HepG2 (cell line): ENCODE measurements around the gene METTL13. TPM values are rescaled to one million over a fixed set of nuclear protein-coding genes. Genes with fewer than 3 reads are reported as not detected.

Source experiments
- ARNT ChIP-seq: fragments of 450-650 bp; IDR thresholded peaks from 2 replicates; pipeline ENCODE4 v1.6.1; 2017
- CREB1 ChIP-seq, 2 experiments: fragments of 450-650 bp in 1 of 2; IDR thresholded peaks; 2 replicates each; pipeline ENCODE4 v1.6.1; 2016 to 2017; ENCODE audit warnings: control low read depth in 1 of 2, mild to moderate bottlenecking in 1 of 2, missing compliant biosample characterization in 1 of 2, missing genetic modification characterization in 1 of 2
- FOSL2 ChIP-seq: sonication (generic); formaldehyde crosslinking; IDR thresholded peaks from 2 replicates; pipeline ENCODE4 v1.4.0; 2020; ENCODE audit warnings: missing genetic modification reagents
- HOXA3 ChIP-seq: sonication (generic); formaldehyde crosslinking; IDR thresholded peaks from 2 replicates; pipeline ENCODE4 v1.5.0; 2020; ENCODE audit warnings: missing genetic modification reagents
- KDM3A ChIP-seq: IDR thresholded peaks from 2 replicates; pipeline ENCODE4 v1.6.1; 2018; ENCODE audit warnings: low read depth, missing compliant biosample characterization
- MED13 ChIP-seq: sonication (generic); formaldehyde crosslinking; IDR thresholded peaks from 2 replicates; pipeline ENCODE4 v1.5.0; 2020; ENCODE audit warnings: missing genetic modification reagents
- MIER2 ChIP-seq: IDR thresholded peaks from 2 replicates; pipeline ENCODE4 v1.6.1; 2016; ENCODE audit warnings: missing biosample characterization, missing genetic modification reagents
- MLLT10 ChIP-seq: sonication (generic); formaldehyde crosslinking; IDR thresholded peaks from 2 replicates; pipeline ENCODE4 v1.4.0; 2020; ENCODE audit warnings: missing genetic modification reagents
- NFYC ChIP-seq: IDR thresholded peaks from 2 replicates; pipeline ENCODE4 v1.6.1; 2016; ENCODE audit warnings: missing genetic modification reagents, missing compliant biosample characterization
- RFX3 ChIP-seq: IDR thresholded peaks from 2 replicates; pipeline ENCODE4 v1.6.1; 2016; ENCODE audit warnings: missing biosample characterization, missing genetic modification reagents
- SSRP1 ChIP-seq: IDR thresholded peaks from 2 replicates; pipeline ENCODE4 v1.6.1; 2016; ENCODE audit warnings: control low read depth
- STAG1 ChIP-seq: sonication (generic); formaldehyde crosslinking; IDR thresholded peaks from 2 replicates; pipeline ENCODE4 v1.4.0; 2020; ENCODE audit warnings: missing genetic modification reagents
- TAF15 ChIP-seq: fragments of 200-400 bp; formaldehyde crosslinking; IDR thresholded peaks from one replicate; pipeline ENCODE4 v1.6.1; 2018; ENCODE audit warnings: mild to moderate bottlenecking, low read depth, low read length; ENCODE audit not compliant: poor library complexity, severe bottlenecking
- THAP8 ChIP-seq: sonication (generic); formaldehyde crosslinking; IDR thresholded peaks from 2 replicates; pipeline ENCODE4 v1.5.1; 2020; ENCODE audit warnings: missing genetic modification reagents, mild to moderate bottlenecking, borderline replicate concordance
- TOE1 ChIP-seq: sonication (generic); formaldehyde crosslinking; IDR thresholded peaks from 2 replicates; pipeline ENCODE4 v1.4.0; 2020; ENCODE audit warnings: mild to moderate bottlenecking, missing genetic modification reagents
- TP53 ChIP-seq: sonication (generic); formaldehyde crosslinking; conservative IDR thresholded peaks from 2 replicates; pipeline ENCODE4 v1.4.0; 2020; ENCODE audit warnings: missing genetic modification reagents
- UBTF ChIP-seq: sonication (generic); formaldehyde crosslinking; IDR thresholded peaks from 2 replicates; pipeline ENCODE4 v1.4.0; 2020; ENCODE audit warnings: mild to moderate bottlenecking, missing genetic modification reagents
- ZBTB25 ChIP-seq: IDR thresholded peaks from 2 replicates; pipeline ENCODE4 v1.6.1; 2018; ENCODE audit warnings: missing genetic modification reagents
- ZBTB7A ChIP-seq: sonication (generic); formaldehyde crosslinking; IDR thresholded peaks from 2 replicates; pipeline ENCODE4 v1.8.0; 2022; ENCODE audit warnings: mild to moderate bottlenecking, missing genetic modification reagents
- ZKSCAN8 ChIP-seq: IDR thresholded peaks from 2 replicates; pipeline ENCODE4 v1.6.1; 2016; ENCODE audit warnings: borderline replicate concordance, missing genetic modification reagents, missing compliant biosample characterization
- ZNF251 ChIP-seq: sonication (generic); formaldehyde crosslinking; IDR thresholded peaks from 2 replicates; pipeline ENCODE4 v1.9.0; 2021; ENCODE audit warnings: mild to moderate bottlenecking, missing genetic modification reagents
- ZNF446 ChIP-seq: sonication (generic); formaldehyde crosslinking; IDR thresholded peaks from 2 replicates; pipeline ENCODE4 v1.5.0; 2020; ENCODE audit warnings: mild to moderate bottlenecking, missing genetic modification reagents
- ZNF589 ChIP-seq: sonication (generic); formaldehyde crosslinking; conservative IDR thresholded peaks from 2 replicates; pipeline ENCODE4 v1.8.0; 2022; ENCODE audit warnings: mild to moderate bottlenecking, moderate library complexity, missing genetic modification reagents
- ZNF616 ChIP-seq: sonication (generic); formaldehyde crosslinking; IDR thresholded peaks from 2 replicates; pipeline ENCODE4 v1.5.0; 2020; ENCODE audit warnings: low read depth, mild to moderate bottlenecking, missing genetic modification reagents
- ZSCAN25 ChIP-seq: sonication (generic); formaldehyde crosslinking; IDR thresholded peaks from 2 replicates; pipeline ENCODE4 v1.8.0; 2022; ENCODE audit warnings: mild to moderate bottlenecking, missing genetic modification reagents
- polyA plus RNA-seq, 8 experiments: library from polyadenylated mRNA; depleted of rRNA in 3 of 8; stranded (reverse) in 7 of 8; unstranded in 1 of 8; fragments of >200 nt; fragmentation: Illumina TruSeq in 4 of 8; extraction: Trizol in 4 of 8; gene quantifications; 2 replicates each; pipeline versions ENCODE4 v1.2.1 to v1.2.3, GENCODE V29; 2011 to 2016; ENCODE audit warnings: low read depth in 4 of 8, missing spikeins in 1 of 8, mixed read lengths in 1 of 8; ENCODE audit not compliant: insufficient read depth in 1 of 8
- total RNA-seq, 5 experiments: library from RNA; depleted of rRNA; stranded (reverse); fragments of >200 nt; fragmentation: Illumina TruSeq; extraction: Trizol; gene quantifications; 2 replicates each; pipeline ENCODE4 v1.2.3, GENCODE V29; 2016; ENCODE audit warnings: low read depth in 1 of 5

METTL13 gene
- total and polyA plus RNA-seq, 2 of the 13 experiments (the other 11 are each of a cell fraction or from before 2014, with no cell fraction given): 18.6 to 22.8 TPM

- no peak for TF ChIP-seq MED13
- no peak for TF ChIP-seq STAG1 (CRISPR knock-in tag)
- TF ChIP-seq KDM3A (CRISPR knock-in tag): peak; percentile 67; the same call in 1 of the 2 replicates
- TF ChIP-seq ZNF251 (CRISPR knock-in tag): no peak
- TF ChIP-seq MIER2 (CRISPR knock-in tag): peak; percentile 13; the same call in 1 of the 2 replicates
- no peak for TF ChIP-seq THAP8 (CRISPR knock-in tag)
- no peak for TF ChIP-seq ARNT
- no peak for TF ChIP-seq ZSCAN25 (CRISPR knock-in tag)
- peak; percentile 67; the same call in 1 of the 2 replicates for TF ChIP-seq ZNF589 (CRISPR knock-in tag)
- TF ChIP-seq RFX3 (CRISPR knock-in tag): no peak
- peak; percentile 61; the same call in 1 of the 2 replicates for TF ChIP-seq ZBTB7A
- TF ChIP-seq UBTF: peak; percentile 66
- no peak for TF ChIP-seq ZNF616 (CRISPR knock-in tag)
- no peak for TF ChIP-seq ZBTB25 (CRISPR knock-in tag)
- TF ChIP-seq FOSL2 (CRISPR knock-in tag): no peak
- TF ChIP-seq CREB1 (IDR thresholded peaks at IDR 0.05): peak; percentile 92
- TF ChIP-seq CREB1 (CRISPR knock-in tag; IDR thresholded peaks at IDR 0.05): peak; percentile 97
- TF ChIP-seq MLLT10 (CRISPR knock-in tag): no peak
- no peak; the same call in 1 of the 2 replicates for TF ChIP-seq ZKSCAN8 (CRISPR knock-in tag)
- peak; percentile 84; the same call in 1 of the 2 replicates for TF ChIP-seq HOXA3 (CRISPR knock-in tag)
- no peak; the same call in 1 of the 2 replicates for TF ChIP-seq ZNF446 (CRISPR knock-in tag)
- no peak for TF ChIP-seq SSRP1 (CRISPR knock-in tag)
- no peak for TF ChIP-seq TOE1 (CRISPR knock-in tag)
- TF ChIP-seq TAF15: no peak
- peak; percentile 98 for TF ChIP-seq NFYC
- no peak for TF ChIP-seq TP53
Observed at GRCh38 chr1:171781176-171781875, at the start of gene METTL13 (continued).
